Islet precursor cell (in vitro differentiated cells): ENCODE data around the gene SPRYD4.
A peak's percentile ranks its signal among the peaks of the same experiment; 100 is the strongest.
"Not testable (repeated sequence)": the region's sequence is repeated elsewhere in the genome, so short reads cannot be mapped to it uniquely, and the experiment has no call there.

Experiments
- DNase-seq: peaks from one replicate; pipeline ENCODE4 v3.0.0-alpha.2; 2018

Gene SPRYD4

DNA sequence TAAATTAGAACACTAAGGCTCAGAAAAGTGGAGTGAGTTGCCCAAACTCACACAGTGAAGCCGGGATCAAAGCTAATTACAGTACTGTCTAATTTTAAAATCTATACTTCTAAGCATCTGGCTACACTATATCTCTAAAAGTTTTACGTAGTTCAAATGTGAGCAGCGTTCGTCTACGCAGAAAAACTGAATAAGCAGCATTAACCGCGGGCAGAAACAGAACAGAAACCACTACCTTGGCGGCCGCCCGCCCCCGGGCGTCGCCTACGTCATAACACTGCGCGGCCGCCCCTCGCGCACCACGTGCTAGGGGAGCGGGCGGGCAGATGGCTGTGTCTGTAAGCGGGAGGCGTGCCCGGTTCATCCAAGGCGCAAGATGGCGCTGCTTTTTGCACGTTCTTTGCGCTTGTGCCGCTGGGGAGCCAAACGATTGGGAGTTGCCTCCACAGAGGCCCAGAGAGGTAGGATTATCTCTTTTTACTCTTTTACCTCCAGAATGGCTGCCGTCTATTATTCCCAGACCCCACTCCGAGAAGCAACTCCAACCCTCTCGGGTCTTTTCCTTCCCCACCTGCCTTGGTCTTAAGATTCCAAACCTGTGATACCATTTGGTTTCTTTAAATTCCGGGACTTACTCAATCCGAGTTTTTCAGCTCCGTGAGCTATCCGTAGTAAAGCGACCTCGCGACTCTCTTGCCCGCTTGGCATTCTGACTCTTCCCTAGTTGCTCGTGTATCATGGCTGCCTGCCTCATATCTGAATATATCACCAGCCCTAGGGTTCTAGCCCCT lies at the start of gene SPRYD4:
Gene SPRYD4 (plus strand): TSS at position 363 of the 791 bp plus-strand sequence. CDS start 14 bp downstream, at position 377.
- peak; percentile 96 for DNase-seq

DNA sequence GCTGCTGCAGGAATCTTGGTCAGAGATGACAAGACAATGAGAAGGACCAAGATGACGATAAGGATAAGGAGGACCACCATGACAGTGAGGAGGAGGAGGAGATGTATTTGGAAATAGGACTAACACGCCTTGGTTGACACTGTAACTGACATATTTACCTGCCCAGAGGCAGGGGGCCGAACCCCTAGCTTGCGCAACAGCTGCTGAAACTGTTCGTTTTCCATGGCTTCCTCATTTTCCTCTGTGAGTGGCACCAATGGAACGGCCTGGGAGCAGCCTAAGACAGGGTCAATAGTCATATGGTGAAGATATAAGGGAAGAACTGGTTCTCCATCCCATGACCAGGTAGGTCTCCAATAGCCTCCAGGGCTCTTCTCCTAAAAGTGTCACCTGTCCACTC lies 48.0 kb upstream of the SPRYD4 start:
- no peak for DNase-seq

DNA sequence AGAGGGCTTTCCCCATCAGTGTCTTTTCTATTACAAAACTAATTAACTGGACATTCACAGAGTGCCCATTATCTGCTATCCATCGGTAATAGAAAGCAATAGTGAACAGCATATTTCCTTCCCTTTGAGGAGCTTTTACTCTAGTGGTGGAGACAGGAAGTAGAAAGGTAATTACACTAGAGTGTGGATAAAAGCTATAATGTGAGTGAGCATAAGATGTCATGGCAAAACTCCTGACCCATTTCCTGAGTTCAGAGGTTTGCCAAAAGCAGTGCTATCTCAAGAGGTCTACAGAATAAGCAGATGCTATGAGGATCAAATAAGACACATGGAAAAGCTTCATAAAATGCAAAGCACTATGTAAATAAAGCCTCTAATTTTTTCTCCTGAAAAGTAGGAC lies 43.2 kb upstream of the SPRYD4 start:
- no peak for DNase-seq

DNA sequence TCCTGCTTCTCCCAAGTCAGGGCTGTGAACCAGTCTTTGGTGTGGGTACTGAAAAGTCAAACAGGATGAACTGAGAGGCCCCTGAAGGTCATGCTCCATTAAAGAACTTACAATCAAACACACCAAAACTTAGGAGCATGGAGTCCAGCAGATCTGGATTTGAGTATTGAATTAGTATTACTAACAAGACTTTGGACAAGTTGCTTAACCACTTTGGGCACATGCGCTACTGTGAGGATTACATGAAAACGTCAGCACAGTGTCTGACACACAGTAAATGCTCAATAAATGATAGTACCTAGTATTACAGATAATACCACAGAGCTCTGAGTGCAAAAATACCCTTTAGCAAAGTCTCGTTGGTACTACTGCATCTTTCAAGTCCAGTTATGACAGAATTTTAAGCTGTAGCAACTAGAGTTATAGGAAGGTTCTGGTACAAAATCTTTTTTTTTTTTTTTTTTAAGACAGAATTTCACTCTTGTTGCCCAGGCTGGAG lies 42.4 kb upstream of the SPRYD4 start:
- DNase-seq: no peak

DNA sequence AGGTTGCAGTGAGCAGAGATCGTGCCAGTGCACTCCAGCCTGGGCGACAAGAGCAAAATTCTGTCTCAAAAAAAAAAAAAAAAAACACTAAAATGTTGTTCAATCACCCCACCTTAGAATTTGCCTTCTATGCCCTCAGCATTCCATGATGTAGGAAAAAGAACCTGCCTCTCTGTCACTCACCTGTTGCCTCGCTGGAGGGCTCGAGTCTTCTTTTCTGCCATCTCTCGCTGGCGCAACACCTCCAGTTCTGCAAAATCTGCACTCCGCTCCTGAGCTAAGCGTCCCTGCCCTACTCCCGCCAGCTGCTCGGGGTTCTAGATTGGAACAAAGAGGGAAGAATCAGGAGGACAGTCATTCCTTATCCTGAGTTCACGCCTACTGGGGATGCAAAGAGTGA lies 37.1 kb upstream of the SPRYD4 start:
- no peak for DNase-seq

DNA sequence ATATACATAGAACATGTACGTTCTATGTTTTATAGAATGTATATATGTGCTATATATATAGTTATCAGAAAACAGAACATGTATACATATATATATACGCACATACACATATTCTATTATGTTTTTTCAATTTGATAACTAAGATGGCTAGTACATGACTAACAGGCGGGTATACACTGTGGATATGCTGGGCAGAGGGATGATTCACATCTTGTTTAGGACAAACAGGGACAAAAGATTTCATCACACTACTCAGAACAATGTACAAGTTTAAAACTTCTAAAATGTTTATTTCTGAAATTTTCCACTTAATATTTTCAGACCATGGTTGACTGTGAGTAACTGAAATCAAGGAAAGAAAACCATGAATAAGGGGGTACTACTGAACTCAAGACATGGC lies 36.5 kb upstream of the SPRYD4 start:
- DNase-seq: no peak

DNA sequence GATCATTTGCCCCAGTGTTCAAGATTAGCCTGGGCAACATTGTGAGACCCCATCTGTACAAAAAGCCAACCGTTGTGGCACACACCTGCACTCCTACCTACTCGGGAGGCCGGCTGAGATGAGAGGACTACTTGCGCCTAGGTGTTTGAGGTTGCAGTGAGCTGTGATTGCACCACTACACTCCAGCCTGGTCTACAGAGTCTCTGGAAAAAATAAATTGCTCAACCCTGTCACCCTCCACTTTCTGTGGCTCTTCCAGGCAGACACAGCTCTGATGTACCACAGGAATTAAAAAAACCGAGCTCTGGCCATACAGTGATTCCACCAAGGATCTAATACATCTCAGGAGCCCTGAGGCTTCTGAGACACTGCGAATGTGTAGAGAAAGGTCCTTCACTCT lies 33.5 kb upstream of the SPRYD4 start:
- no peak for DNase-seq

DNA sequence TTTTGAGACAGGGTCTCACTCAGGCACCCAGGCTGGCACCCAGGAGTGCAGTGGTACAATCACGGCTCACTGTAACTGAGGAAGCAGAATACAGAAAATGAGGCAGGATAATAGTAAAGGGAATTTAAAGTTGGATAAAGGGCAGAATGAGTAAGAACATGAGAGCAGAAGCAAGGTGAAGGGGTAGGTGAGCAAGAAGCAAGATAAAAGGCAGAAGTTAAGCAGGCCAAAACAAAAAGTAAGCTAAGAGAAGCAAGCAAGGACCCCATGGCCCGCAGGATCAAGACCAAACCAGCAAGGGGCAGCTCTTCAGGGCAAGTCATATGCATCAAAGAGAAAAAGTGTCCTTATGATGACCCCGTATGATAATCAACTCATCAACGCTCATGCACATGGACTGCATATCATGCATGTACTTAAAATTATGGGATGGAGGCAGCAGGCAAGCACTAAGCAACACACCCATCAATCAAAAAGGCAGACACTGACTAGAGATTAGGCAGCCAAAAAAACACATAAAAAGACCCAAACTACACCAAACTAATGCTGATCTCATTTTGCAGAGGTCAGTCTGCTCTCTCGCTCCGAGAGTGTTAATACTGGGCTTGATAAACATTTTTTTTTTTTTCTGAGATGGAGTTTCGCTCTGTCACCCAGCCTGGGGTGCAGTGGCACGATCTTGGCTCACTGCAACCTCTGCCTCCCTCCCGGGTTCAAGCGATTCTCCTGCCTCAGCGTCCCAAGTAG lies 30.8 kb upstream of the SPRYD4 start:
- no peak for DNase-seq

DNA sequence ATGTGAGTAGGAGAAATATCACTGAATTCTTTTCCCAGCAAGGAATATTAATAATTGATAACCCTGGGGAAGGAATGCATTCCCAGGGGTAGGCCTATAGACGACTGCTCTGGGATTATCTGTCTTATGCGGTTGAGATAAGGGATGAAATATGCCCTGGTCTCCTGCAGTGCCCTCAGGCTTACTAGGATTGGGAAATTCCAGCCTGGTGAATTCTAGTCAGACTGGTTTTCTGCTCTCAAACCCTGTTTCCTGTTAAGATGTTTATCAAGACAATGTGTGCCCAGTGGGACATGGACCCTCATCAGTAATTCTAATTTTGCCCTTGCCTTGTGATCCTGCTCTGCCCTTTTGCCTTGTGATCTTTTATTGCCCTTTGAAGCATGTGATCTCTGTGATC lies 25.2 kb upstream of the SPRYD4 start:
- DNase-seq: not testable (repeated sequence)

DNA sequence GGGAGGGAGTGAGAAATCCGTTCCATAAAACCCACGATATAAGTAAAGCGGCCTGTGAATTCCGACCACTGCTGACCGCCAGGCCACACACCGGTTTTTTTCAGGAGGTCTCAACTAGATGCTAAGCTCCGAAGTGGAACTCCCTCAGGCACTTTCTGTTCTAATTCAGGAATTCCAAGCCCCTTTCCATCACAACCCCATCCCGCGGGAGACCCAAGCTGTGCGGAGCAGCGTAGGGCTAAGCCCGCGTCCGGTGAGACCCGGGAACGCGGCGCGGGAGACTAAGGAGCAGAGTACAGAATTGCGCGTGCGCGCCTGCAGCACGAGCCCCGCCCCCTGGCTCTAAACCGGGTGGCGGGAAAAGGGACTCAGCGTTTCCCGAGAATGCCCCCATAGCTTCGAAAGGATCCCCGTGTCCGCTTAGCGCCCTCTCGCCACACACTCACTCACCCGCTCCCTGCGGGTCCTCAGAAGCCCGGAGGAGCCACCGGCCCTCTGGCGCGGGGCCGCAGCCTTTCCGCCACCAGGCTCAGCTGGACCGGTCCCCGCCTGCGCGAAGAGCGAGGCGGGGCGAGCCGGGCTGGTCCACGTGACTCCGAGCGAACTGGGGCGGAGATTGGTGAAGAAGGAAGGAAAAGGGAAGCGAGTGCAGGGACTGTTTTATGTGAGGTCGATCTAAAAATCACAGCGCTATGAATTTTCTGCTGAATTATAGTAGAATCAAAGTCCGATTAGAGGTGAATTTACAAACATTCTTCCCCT lies 19.3 kb upstream of the SPRYD4 start, which contains the start of gene TIMELESS:
Gene TIMELESS (minus strand): TSS at position 567 of the 762 bp plus-strand sequence. CDS start 15,256 bp downstream, outside the sequence.
- DNase-seq: peak; percentile 97

DNA sequence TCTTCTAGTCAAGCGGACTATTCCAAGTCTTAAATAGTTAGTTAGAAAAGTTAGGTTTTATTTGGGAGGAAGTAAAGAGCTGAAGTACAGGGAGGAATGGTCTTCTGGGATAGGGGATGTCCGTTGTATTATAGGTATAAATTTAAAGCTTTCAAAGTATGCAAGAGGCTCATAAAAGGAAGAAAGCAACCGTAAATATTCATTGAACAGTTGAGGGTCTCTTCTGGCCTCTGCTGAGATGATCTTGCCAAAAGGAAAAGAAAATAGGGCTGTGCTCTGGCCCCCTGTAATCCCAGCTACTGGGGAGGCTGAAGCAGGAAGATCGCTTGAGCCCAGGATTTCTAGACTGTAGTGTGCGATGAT lies 18.8 kb upstream of the SPRYD4 start:
- DNase-seq: no peak

DNA sequence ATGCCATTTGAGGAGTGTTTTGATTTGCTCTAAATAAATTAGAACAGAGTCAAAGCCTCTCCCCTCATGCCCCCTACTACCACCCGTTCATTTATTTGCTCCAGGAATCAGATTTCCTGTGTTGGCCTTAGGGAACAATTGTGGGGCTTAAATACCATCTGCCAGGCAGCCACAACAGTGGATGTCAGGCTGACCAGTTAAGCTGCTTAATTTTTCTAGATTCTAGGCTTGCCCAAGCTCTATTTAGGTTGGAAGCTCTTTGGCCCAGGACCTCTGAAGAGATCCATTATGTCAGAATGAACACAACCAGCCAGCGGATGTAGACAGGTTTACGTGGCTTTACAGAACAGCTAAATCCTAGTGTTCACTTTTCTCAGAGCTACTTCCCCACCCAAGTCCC lies 18.1 kb upstream of the SPRYD4 start:
- no peak for DNase-seq

DNA sequence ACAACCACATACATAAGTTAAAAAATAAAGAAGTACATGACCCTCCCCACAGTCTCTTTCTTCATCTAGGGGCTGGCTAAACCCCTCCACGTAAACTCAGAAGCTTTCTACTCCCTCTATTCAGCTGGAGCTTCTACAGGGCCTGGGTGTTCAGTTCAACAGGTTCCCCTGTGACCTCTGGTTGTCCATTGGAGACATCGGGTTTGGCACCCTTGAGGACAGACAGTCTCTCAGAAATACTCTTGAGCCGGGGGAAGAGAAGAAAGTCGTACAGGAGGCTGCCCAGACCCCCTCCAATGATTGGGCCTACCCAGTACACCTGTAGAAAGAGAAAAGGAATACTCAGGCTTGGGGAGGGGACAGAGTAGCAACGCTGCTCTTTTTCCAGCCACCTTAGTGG lies 17.2 kb upstream of the SPRYD4 start:
- DNase-seq: no peak

DNA sequence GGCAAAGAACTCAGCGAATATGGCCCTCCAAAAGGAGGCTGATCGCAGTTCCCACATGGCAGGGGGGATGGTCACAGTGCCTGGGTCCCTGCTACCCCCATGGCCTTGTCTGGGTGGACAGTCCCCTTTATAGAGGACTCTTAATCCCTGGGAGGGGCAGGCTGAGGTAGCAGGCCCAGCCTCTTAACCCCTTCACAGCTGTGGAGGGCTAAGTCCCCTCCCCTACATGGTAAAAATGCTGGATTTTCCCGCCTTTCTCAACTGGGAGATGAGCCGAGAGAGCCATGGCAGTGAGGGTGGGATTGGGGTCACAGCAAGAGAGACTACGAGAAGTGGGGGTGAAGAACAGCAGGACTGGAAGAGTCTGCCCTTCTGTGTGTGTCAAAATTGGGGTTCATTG lies 13.8 kb upstream of the SPRYD4 start, which contains the start of gene MIP:
Gene MIP (minus strand): TSS at position 101 of the 400 bp plus-strand sequence. CDS start 44 bp downstream, at position 57.
- DNase-seq: no peak

DNA sequence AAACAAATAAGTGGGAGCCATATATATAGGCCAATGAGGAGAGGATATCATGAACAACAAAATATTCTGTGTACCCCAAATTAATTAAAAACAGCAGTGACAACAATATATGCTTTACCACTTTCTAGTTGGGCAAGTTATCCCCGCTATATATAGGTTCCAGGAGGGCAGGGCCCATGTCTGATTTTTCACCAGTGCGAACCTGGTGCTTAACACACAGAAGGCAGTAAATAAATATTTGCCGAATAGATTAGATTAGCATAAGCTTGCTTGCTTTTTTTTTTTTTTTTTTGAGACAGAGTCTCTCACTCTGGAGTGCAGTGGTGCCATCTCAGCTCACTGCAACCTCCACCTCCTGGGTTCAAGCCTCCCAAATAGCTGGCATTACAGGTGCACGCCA lies 10.6 kb upstream of the SPRYD4 start:
- DNase-seq: no peak

DNA sequence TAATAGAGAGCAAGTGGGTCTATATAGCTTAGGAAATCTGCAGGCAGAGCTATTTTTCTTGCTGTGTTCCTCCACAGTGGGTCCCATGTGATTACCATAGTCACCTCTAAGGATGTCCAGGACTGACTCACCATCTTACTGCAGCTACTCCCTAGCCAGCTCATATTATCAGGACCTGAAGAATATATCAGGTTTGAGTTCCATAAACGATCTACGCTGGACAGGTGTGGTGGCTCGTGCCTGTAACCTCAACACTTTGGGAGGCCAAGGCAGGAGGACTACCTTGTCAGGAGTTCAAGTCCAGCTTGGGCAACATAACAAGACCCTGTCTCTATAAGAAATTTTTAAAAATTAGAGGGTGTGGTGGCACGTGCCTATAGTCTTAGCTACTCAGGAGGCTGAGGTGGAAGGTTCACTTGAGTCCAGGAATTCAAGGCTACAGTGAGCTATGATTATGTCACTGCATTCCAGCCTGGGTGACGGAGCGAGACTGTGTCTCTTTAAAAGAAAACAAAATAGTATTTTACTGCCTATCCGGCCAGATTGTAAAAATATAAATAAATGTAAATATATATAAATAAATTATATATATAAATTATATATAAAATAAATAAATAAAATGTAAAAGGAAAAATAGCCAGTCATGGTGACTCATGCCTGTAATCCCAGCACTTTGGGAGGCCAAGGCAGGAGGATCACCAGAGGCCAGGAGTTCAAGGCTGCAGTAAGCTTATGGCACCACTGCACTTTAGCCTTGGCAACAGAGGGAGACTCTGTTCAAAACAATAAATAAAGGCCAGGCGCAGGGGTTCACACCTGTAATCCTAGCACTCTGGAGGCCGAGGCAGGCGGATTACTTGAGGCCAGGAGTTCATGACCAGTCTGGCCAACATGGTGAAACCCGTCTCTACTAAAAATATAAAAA lies 6.9 kb upstream of the SPRYD4 start:
- no peak for DNase-seq

DNA sequence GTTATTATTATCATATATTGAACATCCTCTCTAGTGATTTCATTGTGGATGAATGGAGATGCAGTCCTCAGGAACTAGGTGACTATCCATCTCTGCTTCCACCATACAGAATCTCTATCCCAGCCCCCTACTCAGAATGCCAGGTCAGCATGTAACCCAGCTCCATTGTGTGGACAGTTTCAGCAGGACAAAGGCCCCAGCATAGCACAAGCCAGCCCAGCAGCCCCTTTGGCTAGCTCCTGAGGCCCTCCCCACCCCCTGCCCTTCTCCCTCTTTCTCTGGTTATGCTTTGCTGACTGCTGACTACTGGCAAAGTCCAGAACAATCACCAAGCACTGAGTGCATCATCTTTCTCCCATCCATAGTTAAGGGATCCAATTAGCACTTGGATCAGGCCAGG lies 5.8 kb upstream of the SPRYD4 start:
- DNase-seq: no peak

DNA sequence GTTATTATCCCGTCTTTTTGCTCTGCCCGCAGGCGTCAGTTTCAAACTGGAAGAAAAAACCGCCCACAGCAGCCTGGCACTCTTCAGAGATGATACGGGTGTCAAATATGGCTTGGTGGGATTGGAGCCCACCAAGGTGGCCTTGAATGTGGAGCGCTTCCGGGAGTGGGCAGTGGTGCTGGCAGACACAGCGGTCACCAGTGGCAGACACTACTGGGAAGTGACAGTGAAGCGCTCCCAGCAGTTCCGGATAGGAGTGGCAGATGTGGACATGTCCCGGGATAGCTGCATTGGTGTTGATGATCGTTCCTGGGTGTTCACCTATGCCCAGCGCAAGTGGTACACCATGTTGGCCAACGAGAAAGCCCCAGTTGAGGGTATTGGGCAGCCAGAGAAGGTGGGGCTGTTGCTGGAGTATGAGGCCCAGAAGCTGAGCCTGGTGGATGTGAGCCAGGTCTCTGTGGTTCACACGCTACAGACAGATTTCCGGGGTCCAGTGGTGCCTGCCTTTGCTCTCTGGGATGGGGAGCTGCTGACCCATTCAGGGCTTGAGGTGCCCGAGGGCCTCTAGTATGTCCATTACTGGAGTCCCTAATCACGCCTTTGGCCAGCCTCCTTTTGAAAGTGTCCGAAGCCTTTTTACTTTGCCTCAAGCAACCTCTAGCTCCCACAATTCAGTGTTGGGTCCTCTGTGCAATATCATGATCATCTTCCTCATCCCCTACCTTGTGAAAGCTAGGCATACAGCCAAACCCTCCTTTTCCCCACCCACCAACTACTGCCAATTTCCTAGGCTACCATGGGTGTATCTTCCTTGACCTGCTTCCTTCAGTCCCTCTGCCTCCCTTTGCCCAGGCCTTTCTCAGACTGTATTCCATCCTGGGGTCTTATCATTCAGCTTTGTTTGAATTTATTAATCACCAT lies 891 bp downstream of the SPRYD4 start:
- DNase-seq: peak; percentile 54

DNA sequence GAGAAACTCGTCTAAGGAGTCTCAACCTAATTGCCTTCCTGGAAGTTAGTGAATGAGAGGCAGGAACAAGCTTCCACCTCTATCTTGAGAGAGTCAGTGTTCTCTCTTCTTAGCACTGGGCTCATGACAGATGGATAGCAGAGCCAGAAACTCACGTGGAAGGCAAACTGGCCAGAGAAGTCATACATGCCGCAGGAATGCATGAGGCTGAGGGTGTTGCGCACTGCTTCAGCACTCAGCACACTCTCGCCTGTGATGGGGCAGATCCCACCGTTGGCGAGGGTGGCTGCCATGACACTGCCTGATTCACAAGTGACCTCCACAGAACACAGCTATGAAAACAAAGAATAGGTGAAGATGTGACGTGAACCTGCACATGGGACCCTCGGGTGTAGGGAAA lies 6.0 kb downstream of the SPRYD4 start:
- DNase-seq: no peak

DNA sequence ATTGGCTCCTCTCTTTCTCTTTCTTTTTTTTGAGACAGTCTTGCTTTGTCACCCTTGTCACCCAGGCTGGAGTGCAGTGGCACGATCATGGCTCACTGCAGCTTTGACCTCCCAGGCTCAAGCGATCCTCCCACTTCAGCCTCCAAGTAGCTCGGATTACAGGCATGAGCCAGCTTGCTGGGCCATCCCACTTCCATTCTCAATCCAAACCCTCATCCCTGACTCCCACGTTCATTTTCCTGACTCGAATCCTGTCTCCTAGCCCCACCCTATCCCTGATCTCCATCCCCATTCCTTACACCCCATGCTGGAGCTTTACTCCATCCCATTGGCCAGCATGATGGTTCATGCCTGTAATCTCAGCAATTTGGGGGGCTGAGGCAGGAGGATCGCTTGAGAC lies 7.8 kb downstream of the SPRYD4 start:
- no peak for DNase-seq

DNA sequence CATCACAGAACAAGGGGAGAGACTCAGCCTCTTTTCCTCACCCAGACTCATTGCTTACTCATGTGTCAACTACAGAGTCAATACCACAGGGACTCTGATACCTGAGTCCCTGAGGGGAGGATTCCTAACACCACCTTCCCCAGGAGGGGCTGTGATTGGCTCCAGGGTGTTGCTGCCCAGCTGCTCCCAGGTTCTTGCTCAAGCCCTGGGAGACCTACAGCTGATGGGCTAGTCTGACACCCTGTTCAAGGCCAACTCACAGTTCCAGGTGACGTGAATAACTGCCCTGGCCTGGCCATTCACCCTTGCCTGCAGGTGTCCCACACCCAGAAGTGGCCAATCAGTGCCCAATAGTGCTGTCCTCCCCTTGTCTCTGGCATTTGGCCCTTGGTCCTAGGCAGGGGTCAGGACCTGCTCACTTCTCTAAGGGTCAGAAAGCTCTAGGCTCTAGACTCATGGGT lies 8.6 kb downstream of the SPRYD4 start:
- DNase-seq: no peak
